Dermis microvascular lymphatic vessel endothelial cell (primary cell): Measurements from ENCODE around the gene NBPF3. TPM values are rescaled to one million over a fixed set of nuclear protein-coding genes. Genes with fewer than 3 reads are reported as not detected.
"Not testable (repeated sequence)": the region's sequence is repeated elsewhere in the genome, so short reads cannot be mapped to it uniquely, and the experiment has no call there.

Experiments
- DNase-seq, 2 donors: peaks; one replicate each; pipeline versions ENCODE4 v3.0.0 to v3.0.0-alpha.2; 2010; ENCODE audit warnings: low read depth in 2 of 2
- total RNA-seq: library from RNA; depleted of rRNA; stranded (reverse); fragments of >200 nt; gene quantifications from 2 replicates; pipeline ENCODE4 v1.2.1, GENCODE V29; 2014

NBPF3 gene
- total RNA-seq, 1 donor from 2014 or later: 7.4 TPM

DNA sequence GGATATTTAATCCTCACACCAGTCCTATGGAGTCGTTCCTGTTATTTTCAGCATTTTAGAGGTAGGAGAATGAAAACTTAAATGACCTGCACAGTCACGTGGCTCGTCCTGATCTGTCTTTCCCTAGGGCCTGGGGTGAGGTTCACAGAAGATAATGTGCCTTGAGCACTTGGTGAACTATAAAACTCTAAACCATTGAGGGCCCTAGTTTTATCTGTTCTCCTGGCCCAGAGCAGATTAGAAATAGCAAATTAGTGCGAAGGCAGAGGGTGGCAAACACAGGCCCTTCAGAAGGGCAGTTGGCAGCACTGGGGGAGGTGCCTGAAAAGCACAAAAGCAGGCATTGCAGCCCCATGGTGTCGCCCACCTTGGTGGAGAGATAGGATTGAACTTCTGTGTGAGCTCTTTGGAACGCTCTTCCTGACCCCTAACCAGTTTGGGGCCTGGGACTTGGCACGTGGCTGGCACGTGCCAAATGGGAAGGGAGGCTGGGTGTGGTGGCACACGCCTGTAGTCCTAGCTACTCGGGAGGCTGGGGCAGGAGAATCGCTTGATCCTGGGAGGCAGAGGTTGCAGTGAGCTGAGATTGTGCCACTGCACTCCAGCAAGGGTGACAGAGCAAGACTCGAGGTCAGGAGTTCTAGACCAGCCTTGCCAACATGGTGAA, 1.2 kb upstream of the NBPF3 start:
- DNase-seq: not testable (repeated sequence)

DNA sequence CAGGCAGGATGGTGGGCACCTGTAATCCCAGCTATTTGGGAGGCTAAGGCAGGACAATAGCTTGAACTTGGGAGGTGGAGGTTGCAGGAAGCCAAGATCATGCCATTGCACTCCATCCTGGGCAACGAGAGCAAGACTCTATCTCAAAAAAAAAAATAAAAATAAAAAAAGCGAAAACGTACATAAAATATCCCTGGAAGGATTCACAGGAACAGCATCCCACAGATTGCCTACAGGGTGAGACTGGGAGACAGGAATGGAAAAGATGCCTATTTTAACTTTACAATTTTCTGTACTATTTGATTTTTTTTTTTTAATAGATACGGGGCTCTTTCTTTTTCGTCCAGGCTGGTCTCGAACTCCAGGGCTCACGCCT, 604 bp upstream of the NBPF3 start:
- DNase-seq: no peak

DNA sequence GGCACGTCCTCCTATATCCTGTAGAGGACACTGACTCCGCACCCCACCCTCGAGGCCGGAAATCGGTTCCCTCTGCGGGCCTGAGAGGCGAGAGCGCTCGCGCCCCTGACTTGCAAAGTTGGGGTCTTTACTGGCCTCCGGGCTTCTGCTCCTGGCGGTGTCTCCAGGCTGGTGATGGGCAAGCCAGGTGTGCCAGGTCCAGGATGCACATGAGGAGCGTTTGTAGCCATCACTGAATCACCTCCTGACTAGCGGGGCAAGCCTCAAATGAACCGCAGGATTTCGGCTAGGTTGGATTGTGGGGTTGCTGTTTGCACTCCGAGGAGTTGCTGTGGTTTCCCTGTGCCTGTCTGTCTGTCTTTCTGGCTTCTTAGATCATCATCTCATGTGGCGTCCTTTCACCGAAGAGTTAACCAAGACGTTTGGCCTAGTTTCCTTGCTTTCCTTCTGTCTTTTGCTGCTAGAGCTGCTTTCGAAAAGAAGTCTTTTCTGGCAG, 741 bp downstream of the NBPF3 start:
- DNase-seq: not testable (repeated sequence)

DNA sequence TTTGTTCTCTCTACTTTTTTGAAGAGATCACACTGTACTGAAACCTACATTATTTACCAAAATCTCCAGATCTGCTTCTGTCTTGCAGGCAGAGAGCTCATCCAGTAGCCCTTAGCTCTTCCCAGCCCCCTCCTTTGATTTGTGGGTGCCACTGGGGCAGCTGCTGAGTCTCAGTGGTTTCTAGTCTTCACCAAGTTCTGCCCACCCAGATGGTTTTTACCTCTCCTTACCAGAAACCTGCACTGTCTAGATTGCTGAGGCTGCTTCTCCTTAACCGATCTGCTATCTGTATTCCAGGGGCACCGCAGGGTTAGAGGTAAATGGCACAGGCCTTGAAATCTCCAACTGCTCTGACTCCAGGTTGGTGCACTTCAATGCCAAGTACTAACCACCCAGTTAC, 6.7 kb downstream of the NBPF3 start:
- not testable (repeated sequence) for DNase-seq

DNA sequence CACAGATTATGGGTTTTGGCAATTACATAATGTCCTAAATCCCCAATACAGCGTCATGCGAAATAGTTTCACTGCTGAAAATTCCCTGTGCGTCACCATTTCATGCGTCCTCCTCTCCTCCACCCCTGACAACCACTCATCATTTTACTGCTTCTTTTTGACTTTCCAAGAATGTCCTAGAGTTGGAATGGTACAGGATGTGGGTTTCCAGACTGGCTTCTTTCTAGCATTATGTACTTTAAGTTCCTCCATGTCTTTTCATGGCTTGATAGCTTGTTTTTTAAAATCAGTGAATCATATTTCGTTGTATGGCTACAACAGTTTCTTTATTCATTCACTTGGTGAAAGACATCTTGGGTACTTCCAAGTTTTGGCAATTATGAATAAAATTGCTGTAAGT, 7.4 kb downstream of the NBPF3 start:
- DNase-seq: no peak

DNA sequence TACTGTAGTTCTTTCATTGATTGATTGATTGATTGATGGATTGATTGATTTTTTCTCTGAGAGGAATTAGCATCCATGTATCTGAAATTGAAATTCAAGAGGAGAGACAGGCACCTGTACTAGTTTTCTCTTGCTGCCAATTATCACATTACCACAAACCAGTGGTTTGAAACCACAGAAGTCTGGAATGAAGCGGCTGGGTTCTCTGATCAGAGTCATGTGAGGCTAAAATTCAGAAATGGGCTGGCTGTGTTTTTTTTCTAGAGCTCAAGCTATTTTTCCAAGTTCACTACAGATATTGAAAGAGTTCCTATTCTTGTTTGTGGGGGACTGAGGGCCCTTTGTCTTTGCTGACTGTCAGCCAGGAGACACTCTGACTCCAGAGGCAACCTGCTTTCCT, 10.0 kb downstream of the NBPF3 start:
- no peak for DNase-seq

DNA sequence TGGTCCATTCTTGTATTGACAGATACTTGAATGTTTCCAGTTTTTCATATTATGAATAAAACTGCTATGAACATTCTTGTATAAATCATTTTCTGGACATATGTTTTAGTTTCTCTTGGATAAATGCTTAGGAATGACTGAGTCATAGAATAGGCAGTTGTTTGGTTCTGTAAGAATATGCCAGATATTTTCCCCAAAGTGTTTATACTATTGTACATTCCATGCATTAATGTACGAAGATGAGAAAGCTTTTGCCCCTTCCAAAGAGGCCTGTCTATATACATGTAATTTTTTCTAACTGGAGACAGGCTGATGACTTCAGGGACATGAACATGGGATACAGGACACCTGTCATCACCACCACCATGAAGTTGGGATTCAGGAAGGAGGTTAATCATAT, 11.3 kb downstream of the NBPF3 start:
- DNase-seq: peak in 1 of 2 donors; percentile 6

DNA sequence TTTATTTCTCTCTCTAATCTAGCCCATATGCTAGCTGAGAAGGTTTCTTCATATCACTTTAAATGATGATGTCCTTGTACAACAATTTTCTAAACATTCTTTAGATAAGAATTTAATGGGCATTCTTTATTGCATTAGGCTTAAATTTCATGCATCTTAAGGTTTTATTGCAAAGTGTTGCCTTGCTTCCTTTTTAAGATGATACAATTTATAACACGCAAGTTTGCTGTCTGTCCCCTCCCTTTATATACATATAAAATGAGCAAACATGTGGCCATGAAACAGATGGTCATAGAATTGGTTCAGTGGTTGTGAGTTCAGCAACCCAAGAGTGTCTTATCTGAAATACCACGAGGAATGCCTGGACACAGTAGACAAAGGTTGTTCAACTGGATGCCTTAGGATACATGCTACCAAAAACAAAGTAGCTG, 12.1 kb downstream of the NBPF3 start:
- no peak for DNase-seq

DNA sequence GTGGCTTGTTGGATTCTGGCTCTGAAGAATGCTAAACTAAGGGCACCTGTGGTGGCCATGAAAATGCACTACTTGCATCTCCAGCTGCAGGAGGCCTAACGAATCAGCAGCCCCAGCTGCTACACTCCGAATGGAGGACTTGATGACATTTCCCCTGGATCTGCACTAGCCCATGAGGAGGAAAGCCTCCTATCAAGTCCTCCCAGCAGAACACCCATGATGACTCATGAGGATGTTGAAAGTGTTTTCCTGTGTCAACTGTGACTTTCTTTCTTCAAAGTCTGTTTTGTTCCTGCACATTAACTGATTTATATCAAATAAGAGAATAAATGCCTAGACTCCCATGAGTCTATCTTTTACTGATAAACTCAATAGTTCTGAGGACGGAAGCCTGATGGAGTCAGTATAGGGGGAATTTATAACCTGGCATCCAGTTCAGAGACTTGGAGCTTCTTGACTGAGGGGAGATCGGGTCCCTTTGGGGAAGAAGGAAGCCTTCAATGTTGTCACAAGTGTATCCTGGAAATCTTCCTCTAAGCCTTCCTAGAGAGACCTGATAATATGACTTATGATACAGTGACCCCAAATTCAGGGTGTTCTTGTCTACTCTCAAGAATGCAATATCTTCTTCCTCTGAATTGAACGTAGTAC, 14.2 kb downstream of the NBPF3 start:
- peak in 1 of 2 donors; percentile 56 for DNase-seq

DNA sequence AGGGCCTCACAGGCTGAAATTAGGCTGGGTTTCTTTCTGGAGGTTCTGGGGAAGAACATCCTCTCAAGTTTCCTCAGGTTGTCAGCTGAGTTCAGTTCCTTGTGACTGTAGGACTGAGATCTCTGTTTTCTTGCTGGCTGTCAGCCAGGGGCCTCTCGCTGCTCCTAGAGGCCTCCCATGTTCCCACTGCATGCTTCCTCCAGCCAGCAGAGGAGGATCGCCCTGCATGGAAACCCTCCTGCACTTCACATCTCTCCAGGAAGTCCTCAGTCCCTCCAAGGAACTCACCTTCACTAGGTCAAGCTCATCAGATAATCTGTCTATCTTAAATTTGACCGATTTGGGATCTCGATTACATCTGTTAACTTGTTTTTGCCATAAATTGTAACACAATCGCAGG, 15.0 kb downstream of the NBPF3 start:
- DNase-seq: not testable (repeated sequence)

DNA sequence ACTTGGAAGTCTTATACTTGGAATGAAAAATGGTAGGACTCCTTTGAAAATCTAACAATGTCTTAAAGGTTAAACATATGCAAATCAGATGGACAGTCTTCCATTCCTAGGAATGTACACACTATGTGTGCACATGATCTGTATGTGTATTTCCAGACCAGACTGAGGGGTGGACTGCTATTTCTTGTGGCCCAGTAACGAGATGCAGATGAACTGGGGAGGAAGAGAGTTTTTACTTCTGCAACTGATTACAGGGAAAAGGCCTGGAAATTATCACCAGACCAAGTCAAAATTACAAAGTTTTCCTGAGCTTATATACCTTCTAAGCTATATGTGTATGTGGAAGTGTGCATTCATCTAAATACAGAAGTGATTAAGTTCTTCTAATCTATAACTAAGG, 17.7 kb downstream of the NBPF3 start:
- DNase-seq: no peak

DNA sequence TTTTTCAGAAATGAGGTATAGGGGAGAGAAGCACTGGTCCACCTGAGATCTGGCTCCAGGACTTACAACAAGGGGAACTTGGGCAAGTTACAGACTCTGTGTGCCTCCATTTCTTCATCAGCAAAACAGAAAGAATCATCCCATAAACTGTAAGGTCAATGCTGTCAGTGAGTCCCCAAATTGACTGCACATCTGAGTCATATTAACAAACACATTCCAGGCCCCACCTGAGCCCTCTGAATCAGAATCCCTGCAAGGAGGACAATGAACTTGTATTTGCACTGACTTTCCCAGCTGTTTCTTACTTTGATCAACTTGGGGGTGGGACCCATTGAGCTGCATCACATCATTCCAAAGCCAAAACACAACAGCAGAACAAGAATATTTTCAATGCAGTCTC, 25.2 kb downstream of the NBPF3 start:
- DNase-seq: not testable (repeated sequence)

DNA sequence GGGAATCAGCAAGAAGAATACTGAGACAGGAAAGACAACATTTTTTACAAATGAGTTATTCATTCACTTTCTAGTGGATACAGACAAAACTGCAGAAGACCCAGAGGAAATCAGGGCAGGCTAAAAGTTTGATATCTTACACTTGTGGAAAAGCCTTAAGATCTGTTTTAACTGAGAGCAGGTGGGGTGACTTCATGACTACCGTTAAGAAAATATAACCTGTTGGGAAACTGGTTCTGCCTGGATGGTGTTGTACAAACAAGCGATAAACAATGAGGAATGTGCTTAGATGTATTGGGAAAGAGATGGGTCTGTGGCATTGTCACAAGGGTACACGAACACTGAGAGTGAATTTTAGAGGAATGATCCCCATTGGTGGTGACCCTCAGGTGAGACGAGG, 28.0 kb downstream of the NBPF3 start:
- DNase-seq: not testable (repeated sequence)

DNA sequence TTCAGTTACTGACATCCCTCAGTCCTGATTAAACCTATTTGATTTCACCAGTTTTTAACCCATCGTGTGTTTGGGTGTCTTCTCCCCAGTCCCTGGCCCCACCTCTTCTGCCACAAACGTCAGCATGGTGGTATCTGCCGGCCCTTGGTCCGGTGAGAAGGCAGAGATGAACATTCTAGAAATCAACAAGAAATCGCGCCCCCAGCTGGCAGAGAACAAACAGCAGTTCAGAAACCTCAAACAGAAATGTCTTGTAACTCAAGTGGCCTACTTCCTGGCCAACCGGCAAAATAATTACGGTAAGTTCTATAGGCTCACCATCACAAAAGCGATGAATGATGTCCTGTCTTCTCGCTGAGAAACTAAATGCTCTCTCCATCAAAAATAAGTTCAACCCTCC, 28.7 kb downstream of the NBPF3 start:
- DNase-seq: peak in 1 of 2 donors; percentile 28

DNA sequence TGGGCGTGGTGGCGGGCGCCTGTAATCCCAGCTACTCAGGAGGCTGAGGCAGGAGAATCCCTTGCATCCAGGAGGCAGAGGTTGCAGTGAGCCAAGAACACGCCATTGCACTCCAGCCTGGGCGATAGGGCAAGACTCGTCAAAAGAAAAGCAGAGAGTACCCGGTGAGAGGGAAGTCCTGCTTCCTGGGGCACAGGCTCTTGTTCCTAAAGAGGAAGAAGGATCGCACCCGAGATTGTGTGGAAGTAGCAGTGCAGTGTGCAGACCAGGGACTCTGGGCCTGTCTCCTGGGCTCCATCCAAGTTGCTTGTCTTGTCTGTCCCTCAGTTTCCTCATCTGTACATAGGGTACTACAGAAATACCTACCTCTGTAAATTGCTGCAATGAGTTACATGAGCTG, 29.6 kb downstream of the NBPF3 start:
- DNase-seq: no peak

DNA sequence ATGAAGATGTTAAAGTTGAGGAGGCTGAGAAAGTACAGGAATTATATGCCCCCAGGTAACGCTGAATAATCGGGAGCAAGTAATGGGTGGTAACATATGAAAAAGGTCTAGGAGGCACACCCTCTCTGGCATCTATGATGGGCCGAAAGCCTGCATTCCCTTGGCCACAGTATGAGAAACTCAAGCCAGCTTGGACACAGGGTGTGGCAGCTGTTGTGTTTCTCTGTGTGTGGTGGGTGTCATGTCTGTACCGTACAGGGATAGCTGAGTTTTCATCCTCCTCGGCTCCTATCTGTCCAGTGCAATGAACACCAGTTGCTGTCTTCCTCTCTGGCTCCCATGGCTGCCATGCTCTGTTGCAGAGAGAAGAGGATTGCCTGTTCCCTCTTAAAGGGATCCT, 32.9 kb downstream of the NBPF3 start:
- DNase-seq: no peak

DNA sequence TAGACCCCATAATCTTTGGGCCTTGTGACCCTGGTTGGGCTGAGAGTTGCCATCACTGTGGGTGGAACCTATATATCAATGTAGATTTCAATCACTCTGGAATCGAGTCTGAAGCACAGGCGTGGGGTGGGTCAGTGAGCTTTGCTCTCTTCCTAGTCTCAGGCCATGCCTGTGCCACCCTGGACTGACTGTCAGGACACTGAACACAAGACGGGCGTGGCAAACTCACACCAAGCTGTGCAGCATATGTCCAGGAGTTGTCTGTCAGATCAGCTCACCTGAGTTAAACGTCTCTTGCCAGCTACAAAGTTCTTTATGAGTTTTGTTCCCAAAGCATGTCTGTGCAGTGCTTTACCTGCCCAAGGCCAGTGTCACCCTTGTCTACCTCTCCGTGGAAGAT, 38.4 kb downstream of the NBPF3 start:
- DNase-seq: no peak

DNA sequence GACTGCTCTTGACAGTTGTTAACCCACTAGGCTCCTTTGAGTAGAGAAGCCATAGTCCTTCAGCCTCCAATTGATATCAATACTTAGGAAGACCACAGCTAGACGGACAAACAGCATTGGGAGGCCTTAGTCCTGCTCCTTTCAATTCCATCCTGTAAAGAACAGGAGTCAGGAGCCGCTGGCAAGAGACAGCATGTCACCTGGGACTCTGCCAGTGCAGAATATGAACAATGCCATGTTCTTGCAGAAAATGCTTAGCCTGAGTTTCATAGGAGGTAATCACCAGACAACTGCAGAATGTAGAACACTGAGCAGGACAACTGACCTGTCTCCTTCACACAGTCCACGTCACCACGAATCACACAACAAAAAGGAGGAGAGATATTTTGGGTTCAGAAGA, 43.9 kb downstream of the NBPF3 start:
- DNase-seq: not testable (repeated sequence)

DNA sequence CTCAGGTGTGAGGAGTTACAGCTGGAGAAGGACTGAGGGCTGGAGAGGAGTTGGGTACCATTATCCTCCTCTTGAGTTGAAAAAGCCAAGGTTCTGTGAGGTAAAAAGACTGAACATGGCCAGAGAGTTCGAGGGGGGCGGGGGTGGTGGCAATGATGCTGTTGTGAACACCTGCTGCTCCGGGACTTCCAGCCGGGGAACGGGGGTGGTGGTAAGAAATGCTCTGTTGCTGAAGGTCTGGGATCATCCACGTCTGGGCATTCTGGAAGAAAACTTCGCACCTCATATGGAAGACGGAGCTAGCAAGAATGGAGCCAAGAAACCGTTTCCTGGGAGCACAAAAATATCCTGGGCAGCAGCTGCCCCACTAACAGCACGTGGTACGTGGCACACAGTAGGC, 49.2 kb downstream of the NBPF3 start:
- DNase-seq: no peak

DNA sequence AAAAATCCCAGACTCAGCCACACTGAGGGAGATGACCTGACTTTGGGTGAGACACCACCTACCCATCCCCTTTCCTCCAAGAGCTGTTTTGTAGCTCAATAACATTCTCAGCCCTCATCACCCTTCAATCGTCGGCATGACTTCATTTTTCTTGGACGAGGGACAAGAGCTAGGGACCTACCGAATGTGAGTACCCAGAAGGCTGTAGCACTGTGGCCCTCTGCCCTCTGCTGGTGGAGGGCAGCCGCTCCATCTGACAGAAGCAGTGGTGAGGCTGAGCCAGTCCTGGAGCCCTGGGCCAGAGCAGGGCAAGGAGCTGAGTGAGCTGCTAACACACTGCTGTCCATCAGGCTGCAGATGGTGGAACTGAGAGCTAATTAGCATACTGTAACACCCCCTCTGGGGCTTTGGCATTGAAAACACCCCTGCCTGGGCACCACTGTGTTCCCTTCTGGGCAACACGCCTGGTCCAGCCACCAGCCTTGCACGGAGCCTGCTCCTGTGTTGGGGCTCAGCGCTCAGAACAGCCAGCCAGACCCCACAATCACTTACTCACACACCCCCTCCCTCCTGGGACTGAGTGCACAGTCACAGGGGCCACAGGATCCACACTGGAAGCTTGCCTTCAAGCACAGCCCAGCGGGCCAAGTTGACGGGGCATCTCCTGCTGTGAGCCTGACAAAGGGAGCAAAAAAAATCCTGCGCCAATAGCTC, 51.0 kb downstream of the NBPF3 start:
- DNase-seq: peak in 1 of 2 donors; percentile 36

DNA sequence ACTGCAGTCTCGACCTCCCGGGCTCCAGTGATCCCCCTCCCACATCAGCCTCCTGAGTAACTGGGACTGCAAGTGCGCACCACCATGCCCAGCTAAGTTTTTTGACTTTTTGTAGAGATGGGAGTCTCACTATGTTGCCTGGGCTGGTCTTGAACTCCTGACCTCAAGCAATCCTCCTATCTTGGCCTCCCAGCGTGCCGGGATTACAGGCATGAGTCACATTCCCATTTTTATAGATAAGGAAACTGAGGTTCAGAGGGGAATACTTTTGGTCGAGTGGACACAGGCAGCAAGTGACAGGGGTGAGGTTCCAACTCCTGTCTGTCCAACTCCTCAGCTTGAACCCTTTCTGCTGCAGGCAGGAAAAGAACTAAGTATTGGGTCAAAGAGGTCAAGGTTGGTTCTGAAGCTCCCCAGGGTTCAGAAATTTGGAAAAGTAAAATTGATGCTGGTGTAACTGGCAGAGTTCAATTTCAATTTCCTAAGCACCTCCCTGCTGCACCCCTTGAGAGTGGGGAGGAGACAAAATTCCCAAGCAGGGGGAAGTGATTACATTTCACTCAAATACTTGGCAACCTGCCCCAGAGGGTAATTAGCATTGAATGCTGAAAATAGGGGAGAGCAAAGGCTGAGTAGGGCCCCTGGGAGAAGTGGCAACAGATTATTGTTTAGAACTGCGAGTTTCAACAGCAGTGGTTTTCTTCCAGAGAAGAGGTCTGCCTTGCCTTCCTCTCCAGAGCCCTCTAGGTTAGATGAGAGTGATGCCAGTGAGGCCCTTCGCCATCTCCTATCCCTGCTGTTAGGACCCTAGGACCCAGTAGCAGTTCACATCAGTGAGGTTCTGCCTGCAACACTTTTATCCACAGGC, 51.8 kb downstream of the NBPF3 start:
- DNase-seq: no peak

DNA sequence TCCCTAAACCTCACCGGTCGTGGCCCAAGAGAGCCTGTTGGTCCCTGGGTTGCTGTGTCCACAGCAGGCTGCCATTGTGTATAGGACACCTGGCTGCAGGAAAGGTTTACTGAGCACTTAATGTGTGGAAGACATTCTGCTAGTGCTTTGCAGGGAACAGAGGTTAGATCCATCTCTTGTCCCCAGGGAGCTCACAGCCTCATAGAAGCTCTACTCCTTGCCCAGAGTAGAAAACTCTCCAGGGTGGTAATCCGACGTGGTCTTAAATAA, 52.4 kb downstream of the NBPF3 start:
- DNase-seq: no peak
